ENCODE data around the gene NBL1. TPM values are rescaled to one million over a fixed set of nuclear protein-coding genes. Genes with fewer than 3 reads are reported as not detected.
A peak's percentile ranks its signal among the peaks of the same experiment; 100 is the strongest.

The NBL1 gene
- total and polyA plus RNA-seq, 9 of the 15 experiments (the other 6 are each of a cell fraction or from before 2014, with no cell fraction given), result 0.10 to 3.7 (median 1.8) TPM; not detected in 1

- TF ChIP-seq ZNF407 (IDR thresholded peaks at IDR 0.05; ENCODE audit: low read depth), result no peak
- TF ChIP-seq DEAF1 (CRISPR knock-in tag; IDR thresholded peaks at IDR 0.05), result no peak
- TF ChIP-seq STAT5B (CRISPR knock-in tag; IDR thresholded peaks at IDR 0.05), result no peak
- no peak for TF ChIP-seq MAFK (IDR thresholded peaks at IDR 0.05; ENCODE audit: low read length)
- TF ChIP-seq KLF16 (IDR thresholded peaks at IDR 0.05), result no peak
- TF ChIP-seq TAF15 (IDR thresholded peaks at IDR 0.05; ENCODE audit: low read depth, low read length), result no peak
- TF ChIP-seq SMAD3 (CRISPR knock-in tag; conservative IDR thresholded peaks at IDR 0.05), result no peak
- TF ChIP-seq HCFC1 (IDR thresholded peaks at IDR 0.05; ENCODE audit: low read depth, low read length), result peak; percentile 39; the same call in 1 of the 2 replicates
- TF ChIP-seq RHOXF2B (CRISPR knock-in tag; conservative IDR thresholded peaks at IDR 0.05), result no peak
- 0 out of 2 replicates have a peak, but pooled peaks have one; percentile 18 for TF ChIP-seq BCL6 (CRISPR knock-in tag; IDR thresholded peaks at IDR 0.05)
- peak; percentile 43; the same call in 1 of the 2 replicates for TF ChIP-seq DDX20 (tag; IDR thresholded peaks at IDR 0.05; ENCODE audit: low read depth)
- TF ChIP-seq FOXP1 (CRISPR knock-in tag; IDR thresholded peaks at IDR 0.05), result no peak
- TF ChIP-seq PRMT5 (CRISPR knock-in tag; IDR thresholded peaks at IDR 0.05), result peak; percentile 70; the same call in 1 of the 2 replicates
- no peak for TF ChIP-seq MCM7 (IDR thresholded peaks at IDR 0.05)
- TF ChIP-seq SNIP1 (IDR thresholded peaks at IDR 0.05; ENCODE audit: low read depth), result no peak
- TF ChIP-seq FOXM1 (IDR thresholded peaks at IDR 0.05; ENCODE audit: low read depth), result no peak
- TF ChIP-seq FOXM1 (CRISPR knock-in tag; IDR thresholded peaks at IDR 0.05; ENCODE audit: low read depth), result no peak
- no peak for TF ChIP-seq KAT7 (CRISPR knock-in tag; IDR thresholded peaks at IDR 0.05; ENCODE audit: borderline replicate concordance)
- no peak for TF ChIP-seq TFE3 (CRISPR knock-in tag; IDR thresholded peaks at IDR 0.05)
- TF ChIP-seq ZNF644 (tag; IDR thresholded peaks at IDR 0.05; ENCODE audit: low read depth), result peak; percentile 74; the same call in 1 of the 2 replicates
These were observed 32.4 kb downstream of the NBL1 start (continued) for GRCh38 chr1:19676438-19676922.
